Esophagus squamous epithelium (tissue), 4 donors: ENCODE data around the gene WWC1.

Source experiments
- POLR2A ChIP-seq, 4 donors: fragments of 450-650 bp; IDR thresholded peaks; one replicate each; pipeline ENCODE4 v1.6.1; 2017; ENCODE audit warnings: antibody characterized with exemption in 4 of 4, mild to moderate bottlenecking in 4 of 4, moderate library complexity in 3 of 4
- TF ChIP-seq, protein P1 (sequence below), 6 experiments: fragments of 450-650 bp in 4 of 6; fragments of 200-600 bp in 2 of 6; sonication (generic) in 2 of 6; IDR thresholded peaks; one replicate each; pipeline ENCODE4 v1.5.1; 2016 to 2019; ENCODE audit warnings: antibody characterized with exemption in 6 of 6, mild to moderate bottlenecking in 4 of 6, moderate library complexity in 4 of 6

- no peak for TF ChIP-seq POLR2A (IDR thresholded peaks at IDR 0.05)
- TF ChIP-seq, protein P1, sequence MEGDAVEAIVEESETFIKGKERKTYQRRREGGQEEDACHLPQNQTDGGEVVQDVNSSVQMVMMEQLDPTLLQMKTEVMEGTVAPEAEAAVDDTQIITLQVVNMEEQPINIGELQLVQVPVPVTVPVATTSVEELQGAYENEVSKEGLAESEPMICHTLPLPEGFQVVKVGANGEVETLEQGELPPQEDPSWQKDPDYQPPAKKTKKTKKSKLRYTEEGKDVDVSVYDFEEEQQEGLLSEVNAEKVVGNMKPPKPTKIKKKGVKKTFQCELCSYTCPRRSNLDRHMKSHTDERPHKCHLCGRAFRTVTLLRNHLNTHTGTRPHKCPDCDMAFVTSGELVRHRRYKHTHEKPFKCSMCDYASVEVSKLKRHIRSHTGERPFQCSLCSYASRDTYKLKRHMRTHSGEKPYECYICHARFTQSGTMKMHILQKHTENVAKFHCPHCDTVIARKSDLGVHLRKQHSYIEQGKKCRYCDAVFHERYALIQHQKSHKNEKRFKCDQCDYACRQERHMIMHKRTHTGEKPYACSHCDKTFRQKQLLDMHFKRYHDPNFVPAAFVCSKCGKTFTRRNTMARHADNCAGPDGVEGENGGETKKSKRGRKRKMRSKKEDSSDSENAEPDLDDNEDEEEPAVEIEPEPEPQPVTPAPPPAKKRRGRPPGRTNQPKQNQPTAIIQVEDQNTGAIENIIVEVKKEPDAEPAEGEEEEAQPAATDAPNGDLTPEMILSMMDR (IDR thresholded peaks at IDR 0.05): no peak
Observed at GRCh38 chr5:168254013-168254693, 37.3 kb upstream of the WWC1 start.
